Suppressor macrophage treated with lipopolysaccharide for 1 hour (primary cell): ENCODE data around the gene ARMC7.
"Not testable (repeated sequence)": the region's sequence is repeated elsewhere in the genome, so short reads cannot be mapped to it uniquely, and the experiment has no call there.

ENCODE experiments used
- DNase-seq, 3 donors: peaks; one replicate each; pipeline ENCODE4 v3.0.0-alpha.2; 2020 to 2022

Gene ARMC7

GRCh38 chr17:75154195-75155106 lies 44.7 kb downstream of the ARMC7 start, which contains the start of gene JPT1:
Gene JPT1, minus strand, starts transcription at chr17:75154512. Its CDS starts 115 bp downstream, at chr17:75154397.
- peak; percentile 98 to 99 (median 99) for DNase-seq

- no peak for DNase-seq
Observed at GRCh38 chr17:75155191-75155601, 45.4 kb downstream of the ARMC7 start.

- DNase-seq: not testable (repeated sequence)
Observed at GRCh38 chr17:75158480-75158879, 48.7 kb downstream of the ARMC7 start.

- no peak for DNase-seq
Observed at GRCh38 chr17:75159196-75160031, 49.6 kb downstream of the ARMC7 start.

- no peak for DNase-seq
Observed at GRCh38 chr17:75160211-75160610, 50.4 kb downstream of the ARMC7 start.

GRCh38 chr17:75163074-75163473 lies 53.3 kb downstream of the ARMC7 start:
- no peak for DNase-seq

GRCh38 chr17:75164606-75165005 lies 54.8 kb downstream of the ARMC7 start:
- not testable (repeated sequence) for DNase-seq

GRCh38 chr17:75168998-75169397 lies 59.2 kb downstream of the ARMC7 start:
- DNase-seq: no peak

- no peak for DNase-seq
Observed at GRCh38 chr17:75173526-75173925, 63.8 kb downstream of the ARMC7 start.

GRCh38 chr17:75174996-75175395 lies 65.2 kb downstream of the ARMC7 start:
- no peak for DNase-seq

- DNase-seq: no peak
Observed at GRCh38 chr17:75176625-75177024, 66.9 kb downstream of the ARMC7 start.

- DNase-seq: no peak
Observed at GRCh38 chr17:75178453-75178852, 68.7 kb downstream of the ARMC7 start.
